ENCODE measurements around the gene SH2D1A.

- TF ChIP-seq CTCF (IDR thresholded peaks at IDR 0.05) (no peak), POLR2AphosphoS5 (IDR thresholded peaks at IDR 0.05) (no peak)
These were observed 879 bp downstream of the SH2D1A start for GRCh38 chrX:124347242-124347641.
